Mesendoderm (in vitro differentiated cells): ENCODE measurements around the gene PODXL.
"Not testable (repeated sequence)": the region's sequence is repeated elsewhere in the genome, so short reads cannot be mapped to it uniquely, and the experiment has no call there.

Experiments
- DNase-seq: peaks from one replicate; pipeline ENCODE4 v3.0.0; 2013
- H2AK5ac ChIP-seq: 2 replicates; pipeline ENCODE4 v1.6.1; 2013; ENCODE audit warnings: low read length, inconsistent platforms
- H2BK120ac ChIP-seq: 2 replicates; pipeline ENCODE4 v1.6.1; 2013; ENCODE audit warnings: low read depth, mild to moderate bottlenecking, low read length, moderate library complexity, mixed read lengths
- H2BK15ac ChIP-seq: replicated peaks from 2 replicates; pipeline ENCODE4 v1.6.1; 2013; ENCODE audit warnings: low read depth, mild to moderate bottlenecking, moderate library complexity
- H2BK5ac ChIP-seq: 2 replicates; pipeline ENCODE4 v1.6.1; 2013; ENCODE audit warnings: low read length, inconsistent platforms
- H3K18ac ChIP-seq: 2 replicates; pipeline ENCODE4 v1.6.1; 2013; ENCODE audit warnings: mild to moderate bottlenecking, low read length, mixed read lengths
- H3K23ac ChIP-seq: one replicate; pipeline ENCODE4 v1.6.1; 2013; ENCODE audit warnings: low read length
- H3K27ac ChIP-seq: 2 replicates; pipeline ENCODE4 v1.5.1; 2013; ENCODE audit warnings: low read depth, mild to moderate bottlenecking, inconsistent platforms, low read length, moderate library complexity
- H3K27me3 ChIP-seq: 2 replicates; pipeline ENCODE4 v1.6.1; 2013; ENCODE audit warnings: low read length, control low read depth, mild to moderate bottlenecking, inconsistent platforms; ENCODE audit not compliant: insufficient read depth, poor library complexity
- H3K36me3 ChIP-seq: 2 replicates; pipeline ENCODE4 v1.6.1; 2013; ENCODE audit warnings: low read length, inconsistent platforms; ENCODE audit not compliant: control insufficient read depth, insufficient read depth
- H3K4ac ChIP-seq: one replicate; pipeline ENCODE4 v1.6.1; 2013; ENCODE audit warnings: low read depth, mild to moderate bottlenecking, low read length, moderate library complexity
- H3K4me1 ChIP-seq: 2 replicates; pipeline ENCODE4 v1.6.1; 2013; ENCODE audit warnings: low read depth, low read length, inconsistent platforms; ENCODE audit not compliant: control insufficient read depth
- H3K4me2 ChIP-seq: 2 replicates; pipeline ENCODE4 v1.6.1; 2013; ENCODE audit warnings: low read length
- H3K4me3 ChIP-seq: 2 replicates; pipeline ENCODE4 v1.5.1; 2013; ENCODE audit warnings: mild to moderate bottlenecking, low read length
- H3K56ac ChIP-seq: one replicate; pipeline ENCODE4 v1.6.1; 2013; ENCODE audit warnings: low read length
- H3K79me1 ChIP-seq: 2 replicates; pipeline ENCODE4 v1.6.1; 2013; ENCODE audit warnings: low read length, inconsistent platforms
- H3K79me2 ChIP-seq: 2 replicates; pipeline ENCODE4 v1.6.1; 2013; ENCODE audit warnings: mild to moderate bottlenecking, low read length; ENCODE audit not compliant: control insufficient read depth, insufficient read depth
- H3K9ac ChIP-seq: 2 replicates; pipeline ENCODE4 v1.6.1; 2013; ENCODE audit warnings: low read length, inconsistent platforms
- H4K5ac ChIP-seq: one replicate; pipeline ENCODE4 v1.6.1; 2013; ENCODE audit warnings: low read length
- H4K8ac ChIP-seq: one replicate; pipeline ENCODE4 v1.6.1; 2013; ENCODE audit warnings: low read depth, mild to moderate bottlenecking, control low read depth, low read length, moderate library complexity
- WGBS: extraction: QIAGEN DNeasy Blood & Tissue Kit; methylation state at CpG from one replicate; pipeline ENCODE4 v1.1.7; 2013; ENCODE audit warnings: low lambda C conversion rate, missing lambda C conversion rate; ENCODE audit not compliant: insufficient coverage; ENCODE audit errors: extremely low coverage; 5-methylcytosine and 5-hydroxymethylcytosine counted together

The PODXL gene

DNA sequence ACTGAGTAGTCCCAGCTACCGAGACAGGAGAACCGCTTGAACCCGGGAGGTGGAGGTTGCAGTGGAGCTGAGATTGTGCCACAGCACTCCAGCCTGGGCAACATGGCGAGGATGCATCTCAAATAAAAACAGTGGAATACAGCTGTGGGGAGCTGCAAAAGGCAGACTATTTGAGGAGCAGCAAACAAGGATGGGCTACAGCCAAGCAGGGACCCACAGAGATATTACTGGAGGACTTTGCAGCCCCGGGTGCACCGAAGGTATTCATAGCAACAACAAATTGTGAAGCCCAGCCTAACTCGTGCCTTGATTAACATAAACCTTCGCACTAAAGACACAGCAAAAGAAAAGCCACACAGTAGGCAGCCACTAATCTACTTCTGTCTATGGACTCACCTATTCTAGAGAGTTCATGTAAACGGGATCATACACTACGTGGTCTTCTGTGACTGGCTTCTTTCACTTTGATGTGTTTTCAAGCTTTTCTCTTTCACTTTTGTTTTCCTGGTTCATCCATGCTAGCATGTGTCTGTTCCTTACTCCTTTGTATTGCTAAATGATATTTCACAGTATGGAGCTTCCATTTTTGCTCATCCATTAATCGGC is 34.0 kb downstream of the PODXL start:
- no CpG with 5 or more reads among the region's 11 CpGs for WGBS
- Histone ChIP-seq H3K79me1 (no peaks in the 10 kb centered on the region), H3K9ac (no peak overlapping the region), H3K27ac (peak overlapping the region; percentile 37), H3K36me3 (no peaks in the 10 kb centered on the region), H3K56ac (peak overlapping the region; percentile 44), H3K4me1 (peaks cover 1% of the 10 kb centered on the region), H2AK5ac (no peak overlapping the region), H3K27me3 (no peaks in the 10 kb centered on the region), H2BK15ac (no peak overlapping the region), H4K8ac (no peak overlapping the region), H3K79me2 (peaks cover 77% of the 10 kb centered on the region), H2BK5ac (no peak overlapping the region), H3K4me3 (no peak overlapping the region), H3K4ac (no peak overlapping the region), H3K23ac (no peak overlapping the region), H2BK120ac (no peak overlapping the region), H4K5ac (no peak overlapping the region), H3K4me2 (no peak overlapping the region), H3K18ac (no peak overlapping the region)
- no peak for DNase-seq

DNA sequence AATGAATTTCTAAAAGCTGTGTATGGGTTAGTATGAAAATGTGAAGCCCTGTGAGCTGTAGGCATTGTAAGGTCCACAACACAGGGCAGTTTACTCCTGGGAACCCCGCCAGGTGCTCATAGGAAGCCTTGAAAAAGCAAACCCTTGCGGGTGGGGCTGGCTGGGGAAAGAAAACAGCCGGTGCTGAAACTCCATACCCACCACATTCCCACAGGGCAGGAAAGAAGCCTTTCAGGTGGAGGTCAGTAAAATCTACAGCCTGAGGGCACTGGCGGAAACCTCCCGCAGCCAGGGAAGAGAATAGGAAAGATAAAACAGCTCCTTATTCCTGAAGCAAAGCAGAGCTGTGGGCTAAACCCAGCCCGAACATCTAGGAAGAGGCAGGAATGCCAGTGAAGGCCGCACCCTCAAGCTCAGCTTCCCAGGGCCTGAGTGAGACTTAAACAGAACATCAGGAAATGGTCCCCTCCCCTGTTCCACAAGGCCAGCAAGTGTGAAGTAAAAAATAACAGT is 34.7 kb downstream of the PODXL start:
- Histone ChIP-seq H2BK5ac (no peak overlapping the region), H3K18ac (no peak overlapping the region), H3K4me3 (no peak overlapping the region), H3K79me1 (no peaks in the 10 kb centered on the region), H3K9ac (no peak overlapping the region), H4K5ac (no peak overlapping the region), H2BK15ac (no peak overlapping the region), H4K8ac (no peak overlapping the region), H3K23ac (no peak overlapping the region), H3K27ac (peak overlapping the region; percentile 31), H3K27me3 (no peaks in the 10 kb centered on the region), H2BK120ac (no peak overlapping the region), H3K79me2 (peaks cover 79% of the 10 kb centered on the region), H3K36me3 (no peaks in the 10 kb centered on the region), H2AK5ac (no peak overlapping the region), H3K4me1 (peaks cover 1% of the 10 kb centered on the region), H3K4me2 (no peak overlapping the region), H3K4ac (no peak overlapping the region), H3K56ac (peak overlapping the region; percentile 44)
- no CpG with 5 or more reads among the region's 7 CpGs for WGBS
- peak; percentile 91 for DNase-seq

DNA sequence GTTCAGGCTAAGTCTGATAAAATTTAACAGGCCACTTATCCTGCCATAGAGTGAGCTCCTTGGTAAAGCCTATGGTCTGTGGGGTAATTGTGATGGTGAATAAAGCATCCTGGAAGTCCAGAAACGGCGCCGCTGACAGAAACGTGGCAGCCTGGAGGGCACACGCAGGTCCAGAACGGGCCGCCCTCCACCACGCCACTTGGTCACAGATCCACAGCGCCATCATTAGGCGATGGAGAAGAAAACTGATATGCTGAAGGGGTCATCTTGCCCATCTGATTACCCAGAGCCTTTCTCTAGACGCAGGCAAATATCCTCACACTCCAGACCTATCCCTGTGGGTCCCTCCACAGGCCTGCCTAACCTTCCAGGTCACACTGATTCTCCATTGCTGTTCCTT is 37.8 kb downstream of the PODXL start:
- H2BK120ac ChIP-seq = no peak overlapping the region
- H3K79me2 ChIP-seq = peaks cover 80% of the 10 kb centered on the region
- peak overlapping the region; percentile 69 for H2AK5ac ChIP-seq
- H2BK15ac ChIP-seq = peak overlapping the region; percentile 19
- no peak overlapping the region for H2BK5ac ChIP-seq
- H3K4me3 ChIP-seq = no peak overlapping the region
- H3K23ac ChIP-seq = no peak overlapping the region
- H3K79me1 ChIP-seq = peaks cover 2% of the 10 kb centered on the region
- H3K27me3 ChIP-seq = no peaks in the 10 kb centered on the region
- peak overlapping the region; percentile 21 for H3K18ac ChIP-seq
- peak overlapping the region; percentile 21 for H3K9ac ChIP-seq
- no peaks in the 10 kb centered on the region for H3K36me3 ChIP-seq
- H3K4me1 ChIP-seq = peaks cover 1% of the 10 kb centered on the region
- no peak overlapping the region for H4K8ac ChIP-seq
- H4K5ac ChIP-seq = no peak overlapping the region
- no peak overlapping the region for H3K56ac ChIP-seq
- no peak for DNase-seq
- no peak overlapping the region for H3K4me2 ChIP-seq
- no peak overlapping the region for H3K4ac ChIP-seq
- no CpG with 5 or more reads among the region's 11 CpGs for WGBS
- H3K27ac ChIP-seq = peak overlapping the region; percentile 31

DNA sequence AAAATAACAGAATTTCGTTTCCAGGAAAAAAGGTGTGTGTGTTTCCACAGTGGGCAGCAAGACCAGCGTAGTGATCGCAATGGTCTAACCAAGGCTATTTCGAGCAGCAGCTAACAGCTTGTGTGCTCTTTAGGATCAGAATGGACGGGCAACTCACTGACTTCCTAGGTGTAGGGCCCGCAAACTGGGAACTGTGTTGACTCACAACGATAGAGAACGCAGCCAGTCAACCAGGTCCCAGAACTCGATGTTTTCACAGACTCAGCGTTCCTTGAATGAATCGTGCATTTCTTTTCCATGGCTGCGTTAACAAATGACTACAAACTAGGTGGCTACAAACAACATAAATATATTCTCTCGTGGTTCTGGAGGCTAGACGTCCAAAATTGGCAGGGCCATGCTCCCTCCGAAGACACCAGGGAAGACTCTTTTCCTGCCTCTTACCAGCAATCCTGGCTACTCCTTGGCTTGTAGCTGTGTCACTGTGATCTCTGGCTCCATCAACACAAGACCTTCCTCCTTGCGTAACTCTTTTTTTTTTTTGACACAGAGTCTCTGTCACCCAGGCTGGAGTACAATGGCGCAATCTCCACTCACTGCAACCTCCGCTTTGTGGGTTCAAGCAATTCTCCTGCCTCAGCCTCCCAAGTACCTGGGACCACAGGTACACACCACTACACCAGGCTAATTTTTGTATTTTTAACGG is 39.1 kb downstream of the PODXL start:
- no peak overlapping the region for H2AK5ac ChIP-seq
- peaks cover 81% of the 10 kb centered on the region for H3K79me2 ChIP-seq
- H3K4me2 ChIP-seq = no peak overlapping the region
- no peak overlapping the region for H2BK15ac ChIP-seq
- H2BK5ac ChIP-seq = peak overlapping the region; percentile 51
- no peak overlapping the region for H3K9ac ChIP-seq
- no peak overlapping the region for H3K23ac ChIP-seq
- no CpG with 5 or more reads among the region's 19 CpGs for WGBS
- H2BK120ac ChIP-seq = no peak overlapping the region
- H3K36me3 ChIP-seq = no peaks in the 10 kb centered on the region
- no peak overlapping the region for H3K18ac ChIP-seq
- H3K79me1 ChIP-seq = peaks cover 4% of the 10 kb centered on the region
- no peak for DNase-seq
- H4K8ac ChIP-seq = no peak overlapping the region
- H3K4me3 ChIP-seq = no peak overlapping the region
- H3K4me1 ChIP-seq = peaks cover 4% of the 10 kb centered on the region
- no peaks in the 10 kb centered on the region for H3K27me3 ChIP-seq
- H3K56ac ChIP-seq = no peak overlapping the region
- H3K4ac ChIP-seq = no peak overlapping the region
- no peak overlapping the region for H3K27ac ChIP-seq
- no peak overlapping the region for H4K5ac ChIP-seq

DNA sequence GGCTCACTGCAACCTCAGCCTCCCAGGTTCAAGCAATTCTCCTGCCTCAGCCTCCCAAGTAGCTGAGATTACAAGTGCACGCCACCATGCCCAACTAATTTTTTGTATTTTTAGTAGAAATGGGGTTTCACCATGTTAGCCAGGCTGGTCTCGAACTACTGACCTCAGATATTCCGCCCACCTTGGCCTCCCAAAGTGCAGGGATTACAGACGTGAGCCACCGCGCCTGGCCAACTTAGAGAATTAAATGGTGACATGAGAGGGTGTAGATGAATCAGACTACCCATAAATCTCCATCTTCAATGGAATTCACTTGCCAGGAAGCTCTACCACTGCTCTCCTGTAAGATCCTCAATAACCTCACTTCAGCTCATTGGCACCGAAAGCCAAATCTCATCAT is 41.0 kb downstream of the PODXL start:
- DNase-seq, H3K79me1 ChIP-seq, H3K18ac ChIP-seq, H3K4ac ChIP-seq, H3K36me3 ChIP-seq, H2BK120ac ChIP-seq, H3K23ac ChIP-seq, H3K4me3 ChIP-seq, H3K27ac ChIP-seq, H3K27me3 ChIP-seq, H3K56ac ChIP-seq, H2AK5ac ChIP-seq, H4K8ac ChIP-seq, H2BK5ac ChIP-seq, H2BK15ac ChIP-seq, H4K5ac ChIP-seq, H3K4me2 ChIP-seq, H3K9ac ChIP-seq, H3K4me1 ChIP-seq: not testable (repeated sequence)
- peaks cover 82% of the 10 kb centered on the region for H3K79me2 ChIP-seq
- no CpG with 5 or more reads among the region's 7 CpGs for WGBS
